Right renal pelvis (tissue), 4 donors: ENCODE data around the gene KDM4E. TPM values are rescaled to one million over a fixed set of nuclear protein-coding genes. Genes with fewer than 3 reads are reported as not detected.

Source experiments
- polyA plus RNA-seq, 4 donors: library from polyadenylated mRNA; unstranded; fragments of 120-200 nt; gene quantifications; one replicate each; pipeline ENCODE4 v1.2.1, GENCODE V29; 2013; ENCODE audit not compliant: insufficient read length in 4 of 4

KDM4E gene
- polyA plus RNA-seq, 4 donors, result 0.12 to 0.24 (median 0.20) TPM

Other genes starting within 250 kb of the KDM4E start
- gene CWC15, start 51.7 kb upstream of the KDM4E start, polyA plus RNA-seq, result 100 to 1,000 TPM; 116 to 129 (median 122) TPM
- gene KDM4D, start 51.5 kb upstream of the KDM4E start, polyA plus RNA-seq, result 1 to 10 TPM; 2.3 to 2.7 (median 2.5) TPM
- gene KDM4F, start 24.2 kb downstream of the KDM4E start, polyA plus RNA-seq, result not detected
- gene SRSF8, start 41.7 kb downstream of the KDM4E start, polyA plus RNA-seq, result 10 to 100 TPM; 68.6 to 83.0 (median 77.9) TPM
- gene ENDOD1, start 64.6 kb downstream of the KDM4E start, polyA plus RNA-seq, result 10 to 100 TPM; 18.8 to 23.2 (median 21.6) TPM
- 10 to 100 TPM; 65.3 to 89.7 (median 83.0) TPM for gene SESN3, start 205.9 kb downstream of the KDM4E start, polyA plus RNA-seq